HG02870 (cell line): ENCODE measurements around the gene NDUFB8.

ENCODE experiments used
- ATAC-seq: cut with Tn5 transposase; IDR thresholded peaks from one replicate; pipeline ENCODE4 v1.9.1; 2021; ENCODE audit warnings: mild to moderate bottlenecking, moderate library complexity; ENCODE audit not compliant: unreplicated experiment

NDUFB8 gene

GRCh38 chr10:100508691-100509150, 20.9 kb downstream of the NDUFB8 start:
- ATAC-seq: no peak

DNA sequence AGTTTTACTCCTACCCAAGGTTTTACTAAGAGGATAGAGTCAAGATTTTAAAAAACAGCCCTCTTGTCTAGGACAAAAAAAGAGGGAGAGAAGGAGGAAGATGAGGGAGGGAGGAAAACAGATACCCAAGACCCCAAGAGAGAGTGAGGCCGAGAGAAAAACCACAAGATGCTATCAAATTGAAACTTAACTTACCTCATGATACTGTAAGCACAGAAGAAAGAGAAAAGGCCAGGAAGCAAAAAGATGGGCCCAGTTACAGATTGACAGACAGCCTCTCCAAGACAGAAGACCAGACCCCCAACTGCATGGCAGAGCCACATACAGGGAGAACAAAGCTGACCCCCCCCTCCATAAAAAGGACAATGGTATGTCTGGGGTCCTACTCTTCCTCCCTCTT, 21.4 kb downstream of the NDUFB8 start:
- no peak for ATAC-seq

DNA sequence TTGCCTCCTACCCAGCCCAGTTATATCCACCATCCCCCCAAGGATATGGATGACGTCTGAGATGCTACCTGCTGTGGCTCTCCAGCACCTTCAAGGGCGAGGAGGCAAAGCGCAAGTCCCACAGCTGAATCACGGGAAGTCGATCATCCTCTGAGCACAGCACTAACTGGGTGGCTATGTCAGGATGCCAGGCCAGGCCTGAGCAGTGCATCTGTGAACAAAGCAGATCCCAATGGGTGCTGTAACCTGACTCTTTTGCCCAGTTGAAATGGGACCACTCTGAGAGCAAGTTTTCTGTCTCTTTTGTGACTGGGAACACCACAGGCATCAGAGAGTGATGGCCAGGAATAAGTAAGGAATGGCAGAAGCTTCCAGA, 22.3 kb downstream of the NDUFB8 start:
- ATAC-seq: no peak

DNA sequence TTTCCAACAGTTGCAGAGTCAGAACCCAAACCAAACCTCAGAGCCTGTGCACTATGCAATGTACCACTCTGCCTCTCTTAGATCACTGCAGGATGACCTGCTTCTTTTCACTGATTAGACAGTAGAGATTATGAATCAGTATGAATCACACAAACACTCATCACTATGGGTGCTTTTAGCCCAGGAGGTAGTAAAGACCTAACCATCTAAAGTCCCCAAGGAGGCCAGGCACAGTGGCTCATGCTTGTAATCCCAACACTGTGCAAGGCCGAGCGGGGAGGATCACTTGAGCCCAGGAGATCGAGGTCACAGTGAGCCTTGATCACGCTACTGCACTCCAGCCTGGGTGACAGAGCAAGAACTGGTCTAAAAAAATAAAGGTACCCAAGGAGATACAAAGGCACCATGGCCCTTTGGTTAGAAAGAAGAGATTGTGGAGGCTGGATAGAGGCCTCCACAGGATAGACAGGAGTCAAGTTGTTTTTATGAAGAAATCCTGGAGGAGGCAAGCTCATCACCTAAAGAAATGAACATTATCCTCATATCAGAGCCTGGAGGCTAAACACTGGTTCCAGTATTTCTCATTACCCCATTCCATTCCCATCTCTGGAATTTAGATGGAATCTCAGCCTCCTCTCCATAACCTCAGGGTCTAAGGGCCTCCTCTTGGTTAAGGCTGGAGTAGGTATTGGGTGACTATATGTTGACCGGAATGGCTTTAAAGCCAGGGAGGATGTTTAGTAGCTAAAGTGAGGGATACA, 22.9 kb downstream of the NDUFB8 start:
- ATAC-seq: no peak

- ATAC-seq: no peak
Observed at GRCh38 chr10:100505164-100505563, 24.5 kb downstream of the NDUFB8 start.

DNA sequence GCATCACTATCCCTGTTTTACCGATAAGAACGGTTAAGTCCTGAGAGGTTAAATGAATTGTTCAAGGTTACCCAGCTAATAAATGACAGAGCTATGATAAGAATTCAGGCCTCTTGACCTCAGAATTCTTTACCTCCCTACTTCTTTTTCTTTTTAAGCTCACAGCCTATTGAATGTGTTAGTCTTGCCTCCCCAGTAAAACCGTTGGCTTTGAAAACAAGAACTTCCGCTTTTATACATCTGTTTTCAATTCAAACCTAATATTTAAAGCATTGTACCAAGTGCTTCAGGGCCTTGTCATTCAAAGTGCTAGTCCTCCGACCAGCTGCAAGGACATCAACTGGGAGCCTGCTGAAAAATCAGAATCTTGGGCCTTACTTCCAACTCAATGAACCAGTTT, 25.6 kb downstream of the NDUFB8 start:
- no peak for ATAC-seq

- ATAC-seq: no peak
Observed at GRCh38 chr10:100502926-100503494, 26.7 kb downstream of the NDUFB8 start.

- no peak for ATAC-seq
Observed at GRCh38 chr10:100501423-100501822, 28.2 kb downstream of the NDUFB8 start.

GRCh38 chr10:100498059-100498458, 31.6 kb downstream of the NDUFB8 start:
- no peak for ATAC-seq

DNA sequence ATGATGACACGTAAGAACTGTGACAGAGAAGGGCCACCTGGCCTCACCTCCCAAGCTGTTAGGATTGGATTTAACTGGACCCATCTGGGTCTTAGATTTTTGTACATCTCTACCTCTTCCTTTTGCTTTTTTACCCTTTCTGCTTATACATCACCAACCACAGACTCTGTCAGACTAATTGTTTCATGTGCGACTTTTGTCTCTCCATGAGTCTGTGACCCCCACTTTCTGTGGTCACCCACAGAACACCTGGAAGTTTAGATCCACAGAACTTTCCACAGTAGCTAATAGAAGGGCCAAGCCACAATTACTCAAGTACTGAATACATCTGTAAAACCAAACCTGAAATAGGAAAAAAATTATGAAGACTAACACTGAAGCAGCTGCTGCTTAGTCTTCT, 33.1 kb downstream of the NDUFB8 start:
- no peak for ATAC-seq

DNA sequence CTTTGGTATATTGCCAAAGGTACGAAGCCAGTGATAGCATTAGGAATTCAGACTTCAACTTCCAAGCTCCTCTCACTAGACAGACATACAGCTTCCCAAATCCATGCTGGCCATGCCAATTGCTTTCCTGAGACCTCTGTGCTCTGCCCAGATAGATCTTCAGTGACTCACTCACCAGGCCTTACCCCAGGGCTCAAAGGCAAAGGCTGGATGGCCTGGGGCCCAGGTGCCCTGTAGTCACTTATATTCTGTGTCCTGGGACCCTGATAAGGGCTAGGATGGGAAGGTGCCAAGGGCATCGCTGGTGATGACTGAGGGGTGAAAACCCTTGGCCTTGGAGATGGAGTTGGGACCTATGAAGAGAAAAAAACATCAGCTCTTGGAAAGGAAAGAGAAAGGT, 39.1 kb downstream of the NDUFB8 start:
- no peak for ATAC-seq

DNA sequence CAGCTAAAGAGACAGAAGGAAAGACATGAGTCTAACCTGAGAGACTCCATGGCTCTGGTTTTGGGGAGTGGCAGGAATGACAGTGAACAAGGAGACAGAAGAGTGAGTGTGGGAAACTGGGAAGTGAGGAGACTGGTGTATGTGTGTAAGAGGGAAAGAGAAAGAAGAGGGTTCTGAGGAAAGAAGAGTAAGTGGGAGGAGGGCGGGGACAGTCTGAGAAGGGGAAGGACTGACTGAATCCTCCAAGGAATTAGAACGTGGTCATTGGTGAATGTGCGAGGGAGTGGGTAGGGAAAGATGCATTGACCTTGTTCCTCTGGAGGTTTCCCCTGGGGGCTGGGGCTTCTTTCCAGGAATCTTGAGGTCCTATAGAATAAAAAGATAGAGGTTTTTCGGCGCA, 40.3 kb downstream of the NDUFB8 start:
- ATAC-seq: no peak

DNA sequence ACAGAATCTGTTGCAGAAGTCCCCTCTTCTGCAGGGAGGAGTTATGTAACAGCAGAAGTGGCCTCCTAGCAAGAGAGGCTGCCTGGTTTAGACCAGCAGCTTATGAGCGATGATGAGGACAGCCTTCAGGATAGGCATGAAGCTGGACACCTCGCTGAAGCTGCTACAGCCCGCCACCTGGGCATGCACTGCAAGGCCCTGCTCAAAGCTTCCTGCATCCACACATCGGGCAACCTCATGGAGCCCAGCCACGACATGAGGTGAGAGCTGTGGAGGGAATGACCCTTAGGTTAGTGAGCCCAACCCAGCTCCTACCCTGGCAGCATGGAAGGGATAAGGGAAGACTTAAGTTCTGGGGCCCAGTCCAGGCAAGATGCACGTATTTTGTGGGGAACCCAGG, 42.1 kb downstream of the NDUFB8 start:
- ATAC-seq: no peak

DNA sequence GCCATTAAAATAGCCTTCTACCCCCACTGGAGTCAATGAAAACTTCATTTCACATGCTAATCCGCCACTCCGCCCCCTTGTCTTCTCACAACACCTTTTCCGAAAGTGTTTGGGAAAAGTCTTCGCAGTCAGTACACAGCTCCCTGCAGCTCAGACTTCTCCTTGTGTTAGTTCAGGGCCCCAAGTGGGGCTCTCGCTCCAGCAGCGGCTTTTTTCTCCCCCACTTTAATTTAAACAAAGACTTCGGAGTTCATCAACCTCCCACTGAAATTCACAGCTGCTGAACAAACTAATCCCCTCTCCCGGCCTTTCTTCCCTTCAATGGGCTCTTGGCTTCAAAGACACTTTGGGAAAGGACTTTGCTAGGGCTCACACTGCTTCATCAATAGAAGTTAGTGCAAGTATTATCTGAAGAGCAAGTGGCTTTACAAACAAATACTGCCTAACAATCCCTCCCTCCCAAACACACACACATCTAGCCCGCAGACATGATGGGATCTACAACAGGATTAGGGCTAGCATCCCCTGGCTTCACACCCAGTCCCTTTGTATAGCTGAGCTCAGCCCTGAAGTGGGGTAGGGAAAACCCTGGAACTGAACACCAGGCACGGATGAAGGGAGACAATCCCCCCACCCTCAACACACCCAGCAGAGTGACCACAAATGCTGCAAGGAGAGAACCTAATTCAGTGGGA, 43.7 kb downstream of the NDUFB8 start:
- ATAC-seq: no peak

GRCh38 chr10:100485366-100485765, 44.3 kb downstream of the NDUFB8 start:
- ATAC-seq: no peak

GRCh38 chr10:100483876-100484666, 45.6 kb downstream of the NDUFB8 start:
- ATAC-seq: no peak

GRCh38 chr10:100482834-100483185, 46.9 kb downstream of the NDUFB8 start:
- ATAC-seq: no peak

DNA sequence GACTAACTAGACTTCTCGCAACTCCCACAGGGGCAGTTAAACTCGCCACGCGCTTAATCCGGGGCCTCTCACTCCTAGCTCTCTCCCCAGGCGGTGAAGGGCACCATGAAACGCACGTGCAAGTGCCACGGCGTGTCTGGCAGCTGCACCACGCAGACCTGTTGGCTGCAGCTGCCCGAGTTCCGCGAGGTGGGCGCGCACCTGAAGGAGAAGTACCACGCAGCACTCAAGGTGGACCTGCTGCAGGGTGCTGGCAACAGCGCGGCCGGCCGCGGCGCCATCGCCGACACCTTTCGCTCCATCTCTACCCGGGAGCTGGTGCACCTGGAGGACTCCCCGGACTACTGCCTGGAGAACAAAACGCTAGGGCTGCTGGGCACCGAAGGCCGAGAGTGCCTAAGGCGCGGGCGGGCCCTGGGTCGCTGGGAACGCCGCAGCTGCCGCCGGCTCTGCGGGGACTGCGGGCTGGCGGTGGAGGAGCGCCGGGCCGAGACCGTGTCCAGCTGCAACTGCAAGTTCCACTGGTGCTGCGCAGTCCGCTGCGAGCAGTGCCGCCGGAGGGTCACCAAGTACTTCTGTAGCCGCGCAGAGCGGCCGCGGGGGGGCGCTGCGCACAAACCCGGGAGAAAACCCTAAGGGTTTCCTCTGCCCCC, 47.4 kb downstream of the NDUFB8 start:
- no peak for ATAC-seq

- peak; percentile 98 for ATAC-seq
Observed at GRCh38 chr10:100481462-100482081, 48.1 kb downstream of the NDUFB8 start.

- ATAC-seq: no peak
Observed at GRCh38 chr10:100480002-100480401, 49.7 kb downstream of the NDUFB8 start.
